Stimulated activated CD4-positive, alpha-beta T cell treated with anti-CD3 and anti-CD28 coated beads, Interleukin-4, amount 100 ng/mL, for 4 hours (primary cell): ENCODE measurements around the gene PLA2G12B.

Experiments
- DNase-seq, 2 experiments: peaks; one replicate each; pipeline ENCODE4 v3.0.0-alpha.2; 2020

Gene PLA2G12B

GRCh38 chr10:72888151-72888638 lies 66.4 kb downstream of the PLA2G12B start:
- no peak for DNase-seq

GRCh38 chr10:72887043-72887442 lies 67.6 kb downstream of the PLA2G12B start:
- DNase-seq, result no peak

DNA sequence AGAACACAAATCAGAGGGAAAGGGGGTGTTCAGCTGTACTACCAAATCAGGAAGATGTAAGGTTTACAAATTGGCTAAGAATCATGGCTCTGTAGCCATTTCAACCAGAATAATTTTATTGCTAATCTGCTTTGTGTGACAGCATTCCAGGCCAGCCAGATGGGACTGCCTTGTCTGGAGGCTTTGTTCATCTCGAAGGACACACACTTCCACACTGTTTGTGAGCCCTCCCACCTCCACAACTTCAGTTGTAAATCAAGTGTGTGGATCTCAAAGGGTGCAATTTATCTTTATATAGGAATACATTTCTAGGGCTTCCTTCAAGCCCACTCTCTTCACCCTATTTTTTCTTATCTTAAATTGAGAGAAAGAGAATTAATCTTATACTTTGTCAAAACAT lies 68.0 kb downstream of the PLA2G12B start:
- DNase-seq, result no peak

GRCh38 chr10:72885953-72886352 lies 68.7 kb downstream of the PLA2G12B start:
- DNase-seq, result no peak
